ENCODE measurements around the gene ZSWIM1. TPM values are rescaled to one million over a fixed set of nuclear protein-coding genes. Genes with fewer than 3 reads are reported as not detected.

The ZSWIM1 gene
- total and polyA plus RNA-seq, 2 of the 13 experiments (the other 11 are each of a cell fraction or from before 2014, with no cell fraction given) = 9.5 to 11.7 TPM

DNA sequence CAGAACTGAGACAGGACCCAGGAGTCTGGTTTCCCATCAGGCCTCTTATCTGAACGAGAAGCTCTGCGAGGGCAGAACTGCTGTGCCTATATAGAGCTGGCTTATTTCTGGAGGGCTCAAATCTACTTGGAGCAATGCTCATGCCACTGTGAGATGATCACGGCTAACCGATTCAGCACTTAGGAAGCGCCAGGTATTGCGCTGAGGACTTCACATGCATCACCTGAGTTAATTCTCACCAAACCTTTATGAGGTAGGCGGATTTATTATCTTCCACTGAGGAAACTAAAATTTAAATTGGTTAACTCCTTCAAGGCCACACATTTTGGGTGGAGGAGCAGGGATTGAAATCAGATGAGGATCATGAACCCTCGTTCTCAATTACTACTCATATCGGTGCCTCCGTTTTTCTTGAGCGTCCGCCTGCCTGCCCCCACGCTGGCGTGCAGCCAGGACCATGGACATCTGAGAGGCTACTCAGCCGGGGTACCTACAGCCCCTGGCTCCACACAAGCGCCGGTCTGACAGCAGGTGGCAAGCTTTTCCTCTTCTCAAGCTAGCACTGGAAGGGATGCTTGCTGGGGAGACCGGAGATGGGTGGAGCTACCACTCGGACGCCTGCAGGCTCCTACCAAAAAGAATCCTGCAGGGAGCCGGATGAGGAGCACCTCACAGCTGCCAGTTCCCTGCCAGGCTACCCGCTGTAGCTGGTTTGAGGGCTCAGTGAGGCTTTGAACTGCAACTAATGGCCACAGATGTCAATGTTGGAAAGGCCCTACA, 52.4 kb downstream of the ZSWIM1 start (continued):
- TF ChIP-seq, protein P1, sequence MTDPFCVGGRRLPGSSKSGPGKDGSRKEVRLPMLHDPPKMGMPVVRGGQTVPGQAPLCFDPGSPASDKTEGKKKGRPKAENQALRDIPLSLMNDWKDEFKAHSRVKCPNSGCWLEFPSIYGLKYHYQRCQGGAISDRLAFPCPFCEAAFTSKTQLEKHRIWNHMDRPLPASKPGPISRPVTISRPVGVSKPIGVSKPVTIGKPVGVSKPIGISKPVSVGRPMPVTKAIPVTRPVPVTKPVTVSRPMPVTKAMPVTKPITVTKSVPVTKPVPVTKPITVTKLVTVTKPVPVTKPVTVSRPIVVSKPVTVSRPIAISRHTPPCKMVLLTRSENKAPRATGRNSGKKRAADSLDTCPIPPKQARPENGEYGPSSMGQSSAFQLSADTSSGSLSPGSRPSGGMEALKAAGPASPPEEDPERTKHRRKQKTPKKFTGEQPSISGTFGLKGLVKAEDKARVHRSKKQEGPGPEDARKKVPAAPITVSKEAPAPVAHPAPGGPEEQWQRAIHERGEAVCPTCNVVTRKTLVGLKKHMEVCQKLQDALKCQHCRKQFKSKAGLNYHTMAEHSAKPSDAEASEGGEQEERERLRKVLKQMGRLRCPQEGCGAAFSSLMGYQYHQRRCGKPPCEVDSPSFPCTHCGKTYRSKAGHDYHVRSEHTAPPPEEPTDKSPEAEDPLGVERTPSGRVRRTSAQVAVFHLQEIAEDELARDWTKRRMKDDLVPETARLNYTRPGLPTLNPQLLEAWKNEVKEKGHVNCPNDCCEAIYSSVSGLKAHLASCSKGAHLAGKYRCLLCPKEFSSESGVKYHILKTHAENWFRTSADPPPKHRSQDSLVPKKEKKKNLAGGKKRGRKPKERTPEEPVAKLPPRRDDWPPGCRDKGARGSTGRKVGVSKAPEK (CRISPR knock-in tag; IDR thresholded peaks at IDR 0.05; ENCODE audit: borderline replicate concordance) = no peak
- TF ChIP-seq, protein P2, sequence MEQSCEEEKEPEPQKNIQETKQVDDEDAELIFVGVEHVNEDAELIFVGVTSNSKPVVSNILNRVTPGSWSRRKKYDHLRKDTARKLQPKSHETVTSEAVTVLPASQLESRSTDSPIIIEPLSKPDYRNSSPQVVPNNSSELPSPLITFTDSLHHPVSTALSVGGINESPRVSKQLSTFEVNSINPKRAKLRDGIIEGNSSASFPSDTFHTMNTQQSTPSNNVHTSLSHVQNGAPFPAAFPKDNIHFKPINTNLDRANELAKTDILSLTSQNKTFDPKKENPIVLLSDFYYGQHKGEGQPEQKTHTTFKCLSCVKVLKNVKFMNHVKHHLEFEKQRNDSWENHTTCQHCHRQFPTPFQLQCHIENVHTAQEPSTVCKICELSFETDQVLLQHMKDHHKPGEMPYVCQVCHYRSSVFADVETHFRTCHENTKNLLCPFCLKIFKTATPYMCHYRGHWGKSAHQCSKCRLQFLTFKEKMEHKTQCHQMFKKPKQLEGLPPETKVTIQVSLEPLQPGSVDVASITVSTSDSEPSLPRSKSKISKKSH (CRISPR knock-in tag; IDR thresholded peaks at IDR 0.05; ENCODE audit: borderline replicate concordance) = no peak
- TF ChIP-seq ZFYVE20 (CRISPR knock-in tag; IDR thresholded peaks at IDR 0.05; ENCODE audit: borderline replicate concordance, low read depth) = no peak
- TF ChIP-seq ZNF230 (CRISPR knock-in tag; IDR thresholded peaks at IDR 0.05) = no peak; the same call in 1 of the 2 replicates
- 0 out of 2 replicates have a peak, but pooled peaks have one; percentile 35 for TF ChIP-seq ARID2 (CRISPR knock-in tag; IDR thresholded peaks at IDR 0.05; ENCODE audit: borderline replicate concordance)
- TF ChIP-seq, protein P3, sequence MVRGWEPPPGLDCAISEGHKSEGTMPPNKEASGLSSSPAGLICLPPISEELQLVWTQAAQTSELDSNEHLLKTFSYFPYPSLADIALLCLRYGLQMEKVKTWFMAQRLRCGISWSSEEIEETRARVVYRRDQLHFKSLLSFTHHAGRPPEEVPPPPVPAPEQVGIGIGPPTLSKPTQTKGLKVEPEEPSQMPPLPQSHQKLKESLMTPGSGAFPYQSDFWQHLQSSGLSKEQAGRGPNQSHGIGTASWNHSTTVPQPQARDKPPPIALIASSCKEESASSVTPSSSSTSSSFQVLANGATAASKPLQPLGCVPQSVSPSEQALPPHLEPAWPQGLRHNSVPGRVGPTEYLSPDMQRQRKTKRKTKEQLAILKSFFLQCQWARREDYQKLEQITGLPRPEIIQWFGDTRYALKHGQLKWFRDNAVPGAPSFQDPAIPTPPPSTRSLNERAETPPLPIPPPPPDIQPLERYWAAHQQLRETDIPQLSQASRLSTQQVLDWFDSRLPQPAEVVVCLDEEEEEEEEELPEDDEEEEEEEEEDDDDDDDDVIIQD (CRISPR knock-in tag; IDR thresholded peaks at IDR 0.05; ENCODE audit: low read depth) = 0 out of 2 replicates have a peak, but pooled peaks have one; percentile 35
- TF ChIP-seq, protein P4, sequence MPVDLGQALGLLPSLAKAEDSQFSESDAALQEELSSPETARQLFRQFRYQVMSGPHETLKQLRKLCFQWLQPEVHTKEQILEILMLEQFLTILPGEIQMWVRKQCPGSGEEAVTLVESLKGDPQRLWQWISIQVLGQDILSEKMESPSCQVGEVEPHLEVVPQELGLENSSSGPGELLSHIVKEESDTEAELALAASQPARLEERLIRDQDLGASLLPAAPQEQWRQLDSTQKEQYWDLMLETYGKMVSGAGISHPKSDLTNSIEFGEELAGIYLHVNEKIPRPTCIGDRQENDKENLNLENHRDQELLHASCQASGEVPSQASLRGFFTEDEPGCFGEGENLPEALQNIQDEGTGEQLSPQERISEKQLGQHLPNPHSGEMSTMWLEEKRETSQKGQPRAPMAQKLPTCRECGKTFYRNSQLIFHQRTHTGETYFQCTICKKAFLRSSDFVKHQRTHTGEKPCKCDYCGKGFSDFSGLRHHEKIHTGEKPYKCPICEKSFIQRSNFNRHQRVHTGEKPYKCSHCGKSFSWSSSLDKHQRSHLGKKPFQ (CRISPR knock-in tag; IDR thresholded peaks at IDR 0.05; ENCODE audit: insufficient replicate concordance) = peak; percentile 54
- TF ChIP-seq ZNF616 (CRISPR knock-in tag; IDR thresholded peaks at IDR 0.05; ENCODE audit: low read depth) = no peak; the same call in 1 of the 2 replicates
- no peak; the same call in 1 of the 2 replicates for TF ChIP-seq ZBTB7A (CRISPR knock-in tag; IDR thresholded peaks at IDR 0.05)
- TF ChIP-seq ZNF703 (CRISPR knock-in tag; IDR thresholded peaks at IDR 0.05; ENCODE audit: borderline replicate concordance) = 0 out of 2 replicates have a peak, but pooled peaks have one; percentile 74
- TF ChIP-seq ZNF773 (CRISPR knock-in tag; IDR thresholded peaks at IDR 0.05; ENCODE audit: borderline replicate concordance) = no peak
- TF ChIP-seq ZNF225 (CRISPR knock-in tag; IDR thresholded peaks at IDR 0.05) = no peak
- TF ChIP-seq KLF13 (CRISPR knock-in tag; IDR thresholded peaks at IDR 0.05) = no peak
- TF ChIP-seq RARG (CRISPR knock-in tag; IDR thresholded peaks at IDR 0.05; ENCODE audit: low read depth) = no peak; the same call in 1 of the 2 replicates
- no peak for TF ChIP-seq ZNF607 (CRISPR knock-in tag; IDR thresholded peaks at IDR 0.05; ENCODE audit: borderline replicate concordance)
- peak; percentile 59 for TF ChIP-seq ELF3 (CRISPR knock-in tag; IDR thresholded peaks at IDR 0.05)
- no peak for TF ChIP-seq TBP (CRISPR knock-in tag; IDR thresholded peaks at IDR 0.05)
- peak; percentile 73; the same call in 1 of the 2 replicates for TF ChIP-seq ZNF331 (CRISPR knock-in tag; IDR thresholded peaks at IDR 0.05)
- TF ChIP-seq RBM22 (optimal IDR thresholded peaks at IDR 0.05; ENCODE audit: low read length) = peak; percentile 72
